Suppressor macrophage (primary cell): ENCODE data around the gene CFAP157.

Source experiments
- DNase-seq, 4 experiments: peaks; one replicate each; pipeline ENCODE4 v3.0.0-alpha.2; 2020 to 2022

Gene CFAP157

DNA sequence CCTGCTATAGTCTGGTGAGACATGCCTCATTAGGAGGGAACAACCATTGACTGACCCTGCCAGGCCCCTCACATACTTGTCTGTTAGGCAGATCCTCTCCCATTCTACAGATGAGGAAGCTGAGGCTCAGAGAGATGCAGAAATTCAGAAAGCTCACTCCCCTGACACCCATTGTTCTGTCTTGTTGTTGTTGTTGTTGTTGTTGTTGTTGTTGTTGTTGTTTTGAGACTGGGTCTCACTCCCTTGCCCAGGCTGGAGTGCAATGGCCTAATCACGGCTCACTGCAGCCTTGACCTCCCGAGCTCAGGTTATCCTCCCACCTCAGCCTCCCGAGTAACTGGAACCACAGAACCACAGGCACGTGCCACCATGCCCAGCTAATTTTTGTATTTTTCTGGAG, 13.1 kb upstream of the CFAP157 start:
- DNase-seq: no peak

DNA sequence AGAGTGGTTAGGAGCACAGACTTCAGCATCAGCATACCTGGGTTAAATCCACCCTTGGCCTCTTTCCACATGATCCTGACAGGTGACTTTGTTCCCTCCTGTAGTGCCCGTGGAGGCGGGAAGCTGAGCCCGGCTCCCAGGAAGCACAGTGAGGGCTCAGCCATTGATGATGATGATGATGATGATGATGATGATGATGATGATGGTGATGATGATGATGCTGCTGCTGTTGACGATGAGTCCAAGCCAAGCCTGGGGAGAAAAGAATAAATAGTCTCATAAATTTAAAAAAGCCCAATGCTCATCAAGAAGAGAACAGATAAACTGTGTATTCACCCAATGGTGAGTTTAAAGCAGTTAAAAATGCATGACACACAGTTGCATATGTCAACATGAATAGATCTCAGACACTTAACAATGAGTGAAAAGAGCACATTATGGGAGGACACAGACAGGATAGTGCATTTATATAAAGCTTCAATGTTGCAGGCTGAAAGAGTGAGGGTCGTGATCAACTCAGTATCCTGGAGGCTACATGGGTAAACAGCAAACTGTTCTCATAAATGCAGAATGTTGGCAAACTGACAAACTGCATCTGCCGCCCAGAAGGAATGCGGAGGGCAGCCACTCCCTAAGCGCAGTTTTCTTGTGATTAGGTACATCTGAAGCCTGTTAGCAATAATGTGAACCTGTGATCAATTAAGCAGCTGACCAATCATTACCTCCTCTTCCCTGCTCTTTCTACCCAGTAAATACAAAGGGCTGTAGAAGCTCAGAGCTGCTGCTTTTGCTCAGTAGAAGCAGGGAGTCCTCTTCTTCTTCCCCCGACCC, 11.7 kb upstream of the CFAP157 start:
- DNase-seq: no peak

- no peak for DNase-seq
Observed at GRCh38 chr9:127697575-127697974, 9.2 kb upstream of the CFAP157 start.

DNA sequence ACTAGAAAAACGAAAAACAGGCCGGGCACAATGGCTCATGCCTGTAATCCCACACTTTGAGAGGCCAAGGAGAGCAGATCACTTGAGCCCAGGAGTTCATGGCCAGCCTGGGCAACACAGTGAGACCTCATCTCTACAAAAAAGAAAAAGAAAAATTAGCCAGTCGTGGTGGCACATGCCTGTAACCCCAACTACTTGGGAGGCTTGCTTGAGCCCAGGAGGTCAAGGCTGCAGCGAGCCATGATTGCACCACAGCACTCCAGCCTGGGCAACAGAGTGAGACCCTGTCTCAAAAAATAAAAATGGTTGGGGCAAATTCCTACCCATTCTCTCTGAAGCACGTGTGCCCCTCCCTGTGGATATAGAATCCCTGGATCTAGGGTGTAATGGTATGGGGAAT, 8.4 kb upstream of the CFAP157 start:
- no peak for DNase-seq

DNA sequence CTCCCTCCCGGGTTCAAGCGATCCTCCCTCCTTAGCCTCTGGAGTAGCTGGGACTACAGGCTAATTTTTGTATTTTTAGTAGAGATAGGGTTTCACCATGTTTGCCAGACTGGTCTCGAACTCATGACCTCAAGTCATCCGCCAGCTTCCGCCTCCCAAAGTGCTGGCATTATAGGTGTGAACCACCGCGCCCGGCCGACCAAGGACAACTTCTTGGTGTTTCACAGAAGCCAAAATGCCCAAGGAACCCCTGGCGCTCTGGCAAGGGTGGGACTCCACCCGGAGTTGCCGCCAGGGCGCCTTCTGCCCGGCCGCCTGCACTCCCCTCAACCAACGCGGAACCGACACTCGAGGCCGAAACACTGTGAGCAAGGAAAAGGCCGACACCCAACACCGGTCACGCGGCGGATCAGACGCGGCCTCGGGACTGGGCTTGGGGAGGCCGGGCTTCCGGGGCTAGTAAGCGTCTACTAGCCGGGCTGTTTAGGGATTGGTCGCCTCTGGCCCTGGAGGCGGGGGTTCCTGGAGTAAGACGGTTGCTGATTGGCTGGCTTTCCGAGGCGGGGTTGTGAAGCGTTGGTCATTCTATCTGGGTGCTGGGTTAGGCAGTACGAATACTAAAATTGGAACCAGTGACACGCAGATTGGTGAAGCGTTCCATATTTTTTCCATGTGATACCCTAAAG, 7.7 kb upstream of the CFAP157 start:
- peak; percentile 97 to 98 (median 98) for DNase-seq

DNA sequence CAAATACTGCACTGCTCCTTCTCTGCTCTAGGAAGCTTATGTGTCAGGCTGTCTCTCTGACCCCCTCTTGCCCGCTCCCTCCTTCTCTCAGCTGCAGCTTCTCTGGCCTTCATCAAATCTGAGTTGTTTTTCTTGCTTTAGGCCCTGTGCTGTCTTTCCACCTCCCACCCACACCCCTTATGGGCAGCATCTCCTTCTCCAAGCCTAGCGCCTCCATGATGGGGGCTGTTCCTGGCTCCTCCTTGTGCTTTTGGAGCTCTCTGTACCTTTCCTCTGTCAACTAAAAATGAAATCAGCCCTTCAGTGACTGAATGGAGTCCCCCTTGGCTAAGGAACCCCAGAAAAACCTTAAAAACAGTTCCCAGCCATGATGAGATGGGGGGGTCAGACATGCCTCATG, 6.6 kb upstream of the CFAP157 start:
- DNase-seq: no peak

- no peak for DNase-seq
Observed at GRCh38 chr9:127700594-127701255, 6.1 kb upstream of the CFAP157 start.

- DNase-seq: no peak
Observed at GRCh38 chr9:127703289-127703946, 3.4 kb upstream of the CFAP157 start.

GRCh38 chr9:127705577-127706379, 1.0 kb upstream of the CFAP157 start:
- DNase-seq: no peak

DNA sequence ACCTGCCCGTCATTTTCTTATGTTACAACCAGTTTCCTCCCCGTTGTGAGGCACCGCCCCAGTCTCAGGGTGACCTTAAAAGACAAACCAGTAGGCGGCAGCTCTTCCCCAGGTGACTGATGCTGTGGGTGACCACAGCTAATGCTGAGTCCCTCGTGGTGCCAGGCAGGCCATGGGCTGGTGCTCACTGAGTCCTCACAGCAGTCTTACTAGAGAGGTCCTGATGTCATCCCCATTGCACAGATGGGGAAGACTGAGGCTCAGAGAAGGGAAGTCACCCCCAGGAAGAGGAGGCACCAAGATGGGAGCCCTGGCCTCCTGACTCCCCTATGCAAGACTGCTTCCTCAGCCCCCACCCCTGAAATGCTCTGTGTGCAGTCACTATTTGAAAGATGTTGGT, 978 bp downstream of the CFAP157 start:
- DNase-seq: peak in 1 of 4 experiments; percentile 22

DNA sequence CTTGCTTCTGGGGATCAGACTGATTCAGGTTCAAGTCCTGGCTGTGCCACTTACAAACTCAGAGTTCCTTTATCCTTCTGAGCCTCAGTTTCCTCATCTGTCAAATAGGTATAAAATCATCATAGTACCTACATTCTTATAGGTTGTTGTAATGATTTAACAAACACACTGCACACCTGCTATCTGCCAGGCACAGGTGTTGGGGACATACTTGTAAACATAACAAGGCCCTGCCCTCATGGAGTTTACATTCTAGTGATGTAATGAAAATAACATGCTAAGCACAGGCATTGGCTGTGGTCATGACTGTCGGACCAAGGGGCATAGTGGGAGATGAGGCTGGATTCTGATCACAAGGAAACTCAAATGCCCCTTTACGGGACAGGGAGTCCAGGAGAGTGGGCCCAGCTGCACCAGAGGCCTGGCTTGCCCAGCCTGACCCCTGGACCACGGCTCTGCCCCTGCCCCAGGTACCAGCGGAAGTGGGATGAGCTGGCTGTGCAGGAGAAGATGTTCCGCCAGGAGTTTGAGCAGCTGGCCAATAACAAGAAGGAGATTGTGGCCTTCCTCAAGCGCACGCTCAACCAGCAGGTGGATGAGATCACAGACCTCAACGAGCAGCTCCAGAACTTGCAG, 2.3 kb downstream of the CFAP157 start:
- DNase-seq: no peak

GRCh38 chr9:127710204-127710783, 3.5 kb downstream of the CFAP157 start:
- no peak for DNase-seq

DNA sequence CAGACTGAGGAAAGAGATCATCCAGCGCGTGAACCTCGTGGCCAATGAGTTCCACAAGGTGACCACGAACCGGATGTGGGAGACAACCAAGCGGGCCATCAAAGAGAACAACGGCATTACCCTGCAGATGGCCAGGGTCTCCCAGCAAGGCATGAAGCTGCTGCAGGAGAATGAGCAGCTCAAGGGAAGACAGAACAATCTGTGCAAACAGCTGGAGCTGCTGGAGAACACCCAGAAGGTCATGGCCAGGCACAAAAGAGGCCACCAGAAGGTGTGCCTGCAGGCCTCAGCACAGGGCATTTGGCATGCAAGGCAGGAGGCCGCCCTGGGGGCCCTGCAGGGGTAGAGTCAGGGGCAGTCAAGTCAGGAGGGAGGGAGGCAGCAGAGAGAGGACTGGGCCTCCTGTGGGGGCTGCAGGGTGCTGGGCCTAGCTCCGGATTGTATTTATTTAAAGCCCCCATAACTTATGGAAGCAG, 4.5 kb downstream of the CFAP157 start:
- DNase-seq: no peak

DNA sequence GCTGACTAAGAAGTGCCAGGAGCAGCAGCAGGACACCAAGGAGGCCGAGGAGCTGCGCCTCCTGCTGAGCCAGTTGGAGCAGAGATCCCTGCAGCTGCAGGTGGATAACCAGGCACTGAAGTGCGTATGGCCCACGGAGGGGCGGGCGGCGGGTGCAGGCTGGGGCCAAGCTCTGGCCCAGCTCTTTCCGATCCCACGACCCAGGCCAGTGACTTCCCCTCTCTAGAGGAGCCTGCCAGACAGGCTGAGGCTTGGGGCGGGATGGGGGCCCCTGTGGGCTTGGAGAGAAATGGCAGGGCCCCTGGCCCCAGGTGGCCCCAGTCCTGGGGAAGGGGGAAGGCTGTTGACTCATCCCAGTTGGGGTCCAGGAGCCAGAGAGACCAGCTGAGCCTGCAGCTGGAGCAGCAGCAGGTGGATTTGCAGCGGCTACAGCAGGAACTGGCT, 5.1 kb downstream of the CFAP157 start:
- no peak for DNase-seq

DNA sequence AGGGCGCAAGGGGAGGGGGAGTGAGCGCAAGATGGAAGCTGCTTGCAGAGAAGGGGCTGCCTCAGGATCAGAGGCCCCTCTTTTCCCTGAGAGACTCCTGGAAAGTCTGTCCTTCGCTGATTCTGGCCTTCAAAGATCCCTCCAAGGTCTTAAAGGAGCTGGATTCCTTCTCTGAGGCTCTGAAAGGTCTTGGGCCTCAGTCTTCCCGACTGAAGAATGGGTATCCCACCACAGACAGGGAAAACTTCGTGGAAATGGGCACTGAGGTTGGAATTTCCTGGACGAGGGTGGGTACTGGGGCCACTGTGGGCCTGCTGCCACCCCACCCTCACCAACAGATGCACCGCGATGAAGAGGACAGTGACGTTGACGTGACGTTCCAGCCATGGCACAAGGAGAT, 5.6 kb downstream of the CFAP157 start:
- no peak for DNase-seq

DNA sequence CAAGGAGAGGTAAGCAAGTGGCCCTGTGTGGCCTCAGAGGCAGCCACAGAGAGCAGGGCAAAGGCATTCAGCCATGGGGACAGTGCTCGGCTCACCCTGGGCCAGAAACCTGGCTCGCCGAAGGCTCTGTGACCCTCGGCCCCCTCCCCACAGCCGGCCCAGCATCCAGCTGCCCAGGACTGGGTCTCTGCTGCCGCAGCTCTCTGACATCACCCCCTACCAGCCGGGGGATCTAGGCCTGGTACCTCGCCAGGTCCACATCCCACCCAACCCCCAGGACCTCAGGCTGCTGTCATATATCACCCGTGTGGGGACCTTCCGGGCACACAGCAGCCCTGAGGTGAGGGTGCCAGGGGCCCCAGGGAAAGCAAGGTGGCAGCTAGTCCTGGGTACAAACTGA, 6.1 kb downstream of the CFAP157 start:
- no peak for DNase-seq

GRCh38 chr9:127714020-127714750, 7.4 kb downstream of the CFAP157 start:
- no peak for DNase-seq

DNA sequence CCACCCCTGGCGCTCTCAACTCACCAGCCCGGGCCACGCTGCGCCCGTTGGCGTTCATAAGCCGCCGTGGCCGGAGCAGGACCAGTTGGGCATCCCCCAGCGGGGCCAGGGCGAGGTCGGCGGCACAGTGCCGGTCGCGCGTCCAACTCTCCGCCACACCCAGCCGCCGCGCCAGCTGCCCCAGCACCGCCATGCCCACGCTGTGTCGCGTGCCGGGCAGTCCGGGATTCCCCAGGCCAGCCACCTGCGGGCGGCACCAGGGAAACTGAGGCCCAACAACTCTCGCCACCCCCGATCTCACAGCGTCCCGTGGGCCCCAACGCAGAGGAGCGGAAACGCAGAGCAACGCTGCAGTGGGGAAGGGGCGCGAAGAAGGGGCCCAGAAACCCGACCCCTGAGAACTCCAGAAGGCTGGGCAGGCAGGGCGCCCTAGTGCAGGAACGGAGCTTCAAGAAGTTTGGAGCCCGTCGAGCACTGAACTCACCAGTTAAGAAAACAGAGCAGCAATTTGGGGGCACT, 8.2 kb downstream of the CFAP157 start:
- peak; percentile 19 to 62 (median 40) for DNase-seq

- peak; percentile 98 to 99 (median 98) for DNase-seq
Observed at GRCh38 chr9:127715470-127716337, 8.9 kb downstream of the CFAP157 start, which contains the start of the genes PTRH1 and TTC16. PTRH1 (minus strand) TSS chr9:127715663; CDS start chr9:127715639, 24 bp downstream. TTC16 (plus strand) TSS chr9:127716079; CDS start chr9:127716146, 67 bp downstream.
